HG02759 (cell line): Measurements from ENCODE around the gene GNAS.
"Not testable (repeated sequence)": the region's sequence is repeated elsewhere in the genome, so short reads cannot be mapped to it uniquely, and the experiment has no call there.

Experiments used
- ATAC-seq: cut with Tn5 transposase; IDR thresholded peaks from one replicate; pipeline ENCODE4 v1.9.1; 2021; ENCODE audit warnings: mild to moderate bottlenecking, moderate library complexity; ENCODE audit not compliant: unreplicated experiment

Gene GNAS

GRCh38 chr20:58852543-58853271 lies at the start of gene GNAS:
Gene GNAS (plus strand): TSS chr20:58852716.
- no peak for ATAC-seq

DNA sequence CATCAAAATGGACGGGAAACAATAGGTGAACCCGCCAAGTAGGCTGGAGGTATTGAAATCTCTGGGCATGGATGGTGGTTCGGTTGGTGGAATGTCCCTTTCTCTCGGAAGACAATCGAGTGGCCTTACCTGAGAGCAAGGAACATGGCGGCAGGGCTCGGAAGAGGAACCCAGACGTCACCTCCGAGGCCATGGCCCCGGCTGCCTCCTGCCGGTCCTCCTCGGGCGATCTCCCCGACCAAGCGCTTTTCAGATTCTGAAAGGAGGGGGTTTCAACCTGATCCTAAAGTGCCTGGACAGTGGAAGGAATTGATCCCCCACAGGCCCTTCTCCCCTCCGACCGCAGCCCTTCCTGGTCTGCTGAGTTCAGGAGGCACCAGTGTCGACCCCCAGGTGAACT lies 49.0 kb upstream of the GNAS start:
- ATAC-seq, result no peak

GRCh38 chr20:58807801-58808200 lies 44.7 kb upstream of the GNAS start:
- ATAC-seq, result no peak

GRCh38 chr20:58808271-58809046 lies 44.1 kb upstream of the GNAS start:
- ATAC-seq, result no peak

DNA sequence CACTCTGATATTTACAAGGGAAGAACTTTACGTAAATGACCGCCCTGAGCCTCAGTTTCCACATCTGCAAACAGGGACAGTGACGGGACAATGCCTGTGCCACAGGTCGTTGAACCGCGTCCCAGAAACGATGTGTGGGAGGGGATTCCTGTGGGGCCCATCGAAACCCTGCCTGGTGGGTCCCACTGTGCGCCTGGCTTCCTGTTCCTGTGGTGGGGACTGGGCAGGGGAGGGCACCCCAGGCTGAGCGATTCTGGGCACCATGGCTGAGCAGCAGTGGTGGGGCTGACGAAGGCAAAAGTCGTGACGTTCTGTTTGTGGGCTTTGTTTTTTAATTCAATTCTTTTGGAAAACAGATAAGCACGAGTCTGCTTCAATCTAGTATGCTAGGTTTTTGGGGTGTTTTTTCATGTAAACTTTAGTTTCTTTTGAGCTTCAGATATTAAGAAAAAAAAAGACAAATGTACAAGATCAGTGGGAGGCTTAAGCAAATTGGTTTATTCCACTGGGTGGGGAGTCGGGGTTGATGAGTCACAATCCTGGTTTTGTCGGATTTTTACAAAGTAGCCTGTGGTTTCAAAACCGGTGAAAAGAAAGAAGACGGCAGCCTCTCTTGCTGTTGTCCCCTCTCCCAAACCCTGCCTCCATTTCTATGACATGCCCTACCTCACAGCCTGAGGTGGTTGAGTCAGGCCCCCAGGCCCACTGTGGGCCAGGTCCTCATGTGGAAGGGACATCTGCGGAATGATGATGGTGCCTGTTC lies 42.2 kb upstream of the GNAS start:
- ATAC-seq, result no peak

DNA sequence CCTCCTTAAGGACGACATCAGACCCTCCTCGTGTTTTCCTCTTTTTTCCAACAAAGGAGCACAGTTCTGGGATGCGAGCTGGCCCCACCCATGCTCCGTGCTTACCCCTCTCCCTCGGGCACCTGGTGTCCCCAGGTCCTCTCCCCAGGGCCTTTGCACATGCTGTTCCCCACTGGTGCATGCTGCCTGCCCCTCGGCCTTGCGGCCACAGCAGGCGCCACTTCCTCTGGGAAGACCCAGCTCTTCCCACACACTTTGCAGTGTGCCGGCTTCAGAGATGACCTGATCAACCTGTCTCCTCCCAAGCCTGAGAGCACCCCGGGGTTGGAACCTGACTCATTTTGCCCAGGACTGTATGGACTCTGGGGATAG lies 41.7 kb upstream of the GNAS start:
- ATAC-seq, result no peak

DNA sequence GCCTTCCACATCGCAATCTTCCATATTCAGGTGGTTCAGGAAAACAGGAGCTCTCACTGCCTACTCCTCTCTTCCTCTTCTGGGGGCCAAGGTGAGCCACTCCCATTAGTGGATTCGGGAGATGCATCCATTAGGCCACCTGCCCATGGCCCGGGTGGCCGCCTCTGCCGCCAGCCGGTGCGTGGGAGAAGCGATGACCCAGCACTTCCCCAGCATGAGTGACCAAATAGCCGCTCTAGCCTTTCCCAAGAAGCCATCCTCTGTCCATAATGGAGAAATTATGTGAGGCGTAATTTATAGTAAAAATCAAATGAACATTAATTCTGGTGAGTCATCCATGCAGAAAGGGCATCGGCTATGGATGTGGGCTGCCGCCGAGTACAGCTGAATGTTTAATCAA lies 41.2 kb upstream of the GNAS start:
- no peak for ATAC-seq

- ATAC-seq, result no peak
Measured at GRCh38 chr20:58813369-58813768, 39.1 kb upstream of the GNAS start.

DNA sequence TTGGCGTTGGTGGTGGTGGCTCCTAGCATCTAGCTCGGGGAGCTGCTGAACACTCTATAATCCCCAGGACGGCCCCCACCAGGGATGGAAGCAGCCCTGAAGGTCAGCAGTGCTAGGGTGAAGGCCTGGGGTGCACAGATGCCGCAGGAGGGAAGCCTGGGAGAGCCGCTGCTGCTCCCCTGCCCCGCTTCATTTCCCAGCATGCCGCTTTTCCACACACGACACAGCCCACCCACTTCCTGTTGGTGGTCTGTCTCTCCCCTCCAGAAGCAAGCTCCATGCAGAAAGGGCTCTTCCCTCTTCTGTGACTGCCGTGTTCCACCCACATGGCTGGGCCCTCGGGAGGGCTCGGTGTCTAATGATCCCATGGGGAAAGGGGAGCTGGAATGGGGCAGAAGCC lies 37.1 kb upstream of the GNAS start:
- no peak for ATAC-seq

DNA sequence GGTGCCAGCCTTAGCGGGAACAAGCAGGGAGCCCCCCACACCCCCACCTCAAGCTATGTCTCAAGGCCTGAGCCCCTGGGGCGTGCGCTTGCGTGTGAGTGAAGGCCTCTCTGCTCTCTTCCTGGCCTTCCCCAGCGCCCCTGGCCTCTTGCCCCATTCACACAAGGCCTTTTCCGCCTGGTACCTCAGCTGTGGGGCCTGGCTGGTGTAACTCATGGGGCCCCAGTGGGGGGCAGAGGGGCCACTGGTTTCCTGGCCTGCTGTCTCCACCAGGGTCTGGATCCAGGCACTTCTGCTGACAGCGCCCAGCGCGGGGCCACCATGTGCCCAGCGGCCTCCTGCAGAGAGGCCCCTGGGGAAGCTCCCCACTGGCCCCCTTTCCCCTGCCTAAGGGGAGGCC lies 36.5 kb upstream of the GNAS start:
- ATAC-seq, result no peak

DNA sequence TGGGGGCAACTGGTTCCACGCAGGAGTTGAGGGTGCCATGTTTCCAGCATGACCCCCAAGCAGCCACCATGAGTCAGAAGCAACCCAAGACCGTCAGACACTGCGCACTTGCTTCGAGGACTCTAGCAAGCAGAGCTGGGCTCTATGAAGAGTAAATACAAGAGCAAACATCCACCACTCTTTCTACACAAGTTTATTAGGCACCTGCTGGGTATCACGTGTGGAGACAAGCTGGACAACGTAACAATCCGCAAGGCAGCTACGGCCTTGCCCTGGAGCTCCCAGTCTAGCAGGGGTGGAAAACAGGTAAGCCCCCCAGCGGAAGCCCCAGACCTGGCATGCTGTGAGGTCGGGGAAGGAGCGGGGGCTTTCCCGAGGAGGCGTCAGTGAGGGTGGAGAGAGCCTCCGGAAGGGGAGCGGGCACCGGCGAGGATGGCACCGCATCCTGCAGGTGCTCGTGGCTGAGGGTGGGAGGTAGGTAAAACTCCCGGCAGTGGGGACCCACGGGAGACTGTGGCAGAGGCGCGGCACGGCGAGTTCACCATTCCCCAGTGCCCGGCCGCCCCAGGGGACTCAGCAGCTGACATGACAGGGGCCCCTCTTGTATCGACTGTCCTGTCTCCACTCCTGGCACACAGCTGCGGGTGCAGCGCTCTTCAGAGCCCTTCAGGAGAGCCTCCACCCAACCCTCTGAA lies 35.4 kb upstream of the GNAS start:
- ATAC-seq, result no peak

DNA sequence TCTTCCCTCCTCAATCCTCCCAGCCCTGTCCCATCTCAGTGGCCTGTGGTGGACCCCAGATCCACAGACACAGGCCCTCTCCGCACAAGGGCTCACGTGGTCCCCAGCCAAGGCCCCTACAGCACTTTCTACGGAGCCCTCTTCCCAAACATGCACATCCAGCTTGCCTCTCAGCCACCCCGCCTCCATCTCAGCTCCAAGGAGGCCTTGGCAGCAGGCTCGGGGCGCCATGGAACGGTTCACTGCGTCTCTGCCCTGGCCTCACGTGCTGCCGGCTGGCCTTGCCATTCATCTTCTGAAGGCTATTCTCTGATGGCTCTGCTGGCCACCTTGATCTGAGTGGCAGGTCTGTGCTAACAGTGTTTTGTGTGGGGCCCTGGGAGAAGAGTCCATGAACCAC lies 34.8 kb upstream of the GNAS start:
- ATAC-seq, result no peak

- no peak for ATAC-seq
Measured at GRCh38 chr20:58818586-58819285, 33.8 kb upstream of the GNAS start.

GRCh38 chr20:58819921-58820320 lies 32.6 kb upstream of the GNAS start:
- no peak for ATAC-seq

DNA sequence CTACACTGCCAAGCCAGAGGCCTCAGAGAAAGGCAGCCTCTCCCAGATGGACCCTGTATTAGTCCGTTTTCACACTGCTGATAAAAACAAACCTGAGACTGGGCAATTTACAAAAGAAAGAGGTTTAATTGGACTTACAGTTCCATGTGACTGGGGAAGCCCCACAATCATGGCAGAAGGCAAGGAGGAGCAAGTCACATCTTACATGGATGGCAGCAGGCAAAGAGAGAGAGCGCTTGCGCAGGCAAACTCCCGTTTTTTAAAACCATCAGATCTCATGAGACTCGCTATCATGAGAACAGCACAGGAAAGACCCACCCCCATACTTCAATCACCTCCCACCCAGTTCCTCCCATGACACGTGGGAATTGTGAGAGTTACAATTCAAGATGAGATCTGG lies 32.0 kb upstream of the GNAS start:
- not testable (repeated sequence) for ATAC-seq

- no peak for ATAC-seq
Measured at GRCh38 chr20:58822149-58822548, 30.4 kb upstream of the GNAS start.

GRCh38 chr20:58822748-58823730 lies 29.5 kb upstream of the GNAS start:
- no peak for ATAC-seq

GRCh38 chr20:58824843-58825242 lies 27.7 kb upstream of the GNAS start:
- ATAC-seq, result no peak

DNA sequence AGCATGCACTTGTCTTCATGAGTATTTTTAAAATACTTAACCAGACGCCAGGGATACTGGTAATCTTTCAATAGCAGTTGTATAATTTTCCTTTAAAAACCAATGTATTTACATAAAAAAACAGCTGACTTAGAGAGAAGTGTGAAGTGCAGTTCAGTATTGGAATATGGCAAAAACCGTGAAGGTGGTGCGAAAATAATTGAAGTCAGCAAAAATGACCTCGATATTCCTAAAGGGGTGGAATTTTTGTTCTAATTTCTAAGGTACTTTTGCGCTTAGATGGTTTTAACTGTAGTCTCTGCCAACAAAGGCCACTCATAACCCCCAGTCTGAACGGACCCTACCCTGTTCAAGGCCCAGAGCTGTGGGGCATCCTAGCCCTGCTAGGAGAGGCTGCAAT lies 27.1 kb upstream of the GNAS start:
- no peak for ATAC-seq
